Esophagus muscularis mucosa (tissue), 4 donors: ENCODE results near the gene RBM46.

Source experiments
- CTCF ChIP-seq, 3 experiments: fragments of 200-600 bp in 2 of 3; fragments of 450-650 bp in 1 of 3; sonication (generic) in 2 of 3; IDR thresholded peaks; one replicate each; pipeline ENCODE4 v1.5.1; 2017 to 2019; ENCODE audit warnings: antibody characterized with exemption in 3 of 3, mild to moderate bottlenecking in 2 of 3, moderate library complexity in 1 of 3
- EP300 ChIP-seq: sonication (generic); formaldehyde crosslinking; IDR thresholded peaks from one replicate; pipeline ENCODE4 v1.6.1; 2017; ENCODE audit warnings: antibody characterized with exemption
- POLR2A ChIP-seq: fragments of 450-650 bp; IDR thresholded peaks from one replicate; pipeline ENCODE4 v1.6.1; 2017; ENCODE audit warnings: antibody characterized with exemption, moderate library complexity, mild to moderate bottlenecking, low read depth
- POLR2AphosphoS5 ChIP-seq, 2 donors: sonication (generic); formaldehyde crosslinking; IDR thresholded peaks; one replicate each; pipeline ENCODE4 v1.6.1; 2017; ENCODE audit warnings: antibody characterized with exemption in 2 of 2

GRCh38 chr4:154858166-154858565, 77.1 kb downstream of the RBM46 start:
- TF ChIP-seq POLR2AphosphoS5 (IDR thresholded peaks at IDR 0.05) = no peak
- no peak for TF ChIP-seq CTCF (IDR thresholded peaks at IDR 0.05)
- no peak for TF ChIP-seq EP300
- TF ChIP-seq POLR2A = no peak
